Peyer's patch (tissue), 4 donors: ENCODE results near the gene SLC37A3. TPM values are rescaled to one million over a fixed set of nuclear protein-coding genes. Genes with fewer than 3 reads are reported as not detected.

Source experiments
- DNase-seq, 3 donors: peaks; one replicate each; pipeline ENCODE4 v3.0.0-alpha.2; 2017 to 2019
- H3K27ac ChIP-seq, 4 donors: fragments of 200-600 bp; sonication (generic); one replicate each; pipeline ENCODE4 v1.5.1; 2016 to 2019
- H3K27me3 ChIP-seq, 2 donors: fragments of 200-600 bp; sonication (generic); one replicate each; pipeline ENCODE4 v1.5.1; 2019
- H3K36me3 ChIP-seq, 3 donors: fragments of 200-600 bp; sonication (generic); one replicate each; pipeline ENCODE4 v1.5.1; 2016 to 2019
- H3K4me1 ChIP-seq, 4 donors: fragments of 200-600 bp; sonication (generic); one replicate each; pipeline ENCODE4 v1.5.1; 2016 to 2019
- H3K4me3 ChIP-seq, 4 donors: fragments of 200-600 bp; sonication (generic); 1 replicate in 3 of 4; 2 replicates in 1 of 4; pipeline ENCODE4 v1.5.1; 2016 to 2019; ENCODE audit warnings: mild to moderate bottlenecking in 1 of 4
- H3K9me3 ChIP-seq, 4 donors: fragments of 200-600 bp; sonication (generic); one replicate each; pipeline ENCODE4 v1.5.1; 2016 to 2019; ENCODE audit warnings: mild to moderate bottlenecking in 1 of 4
- POLR2A ChIP-seq, 2 donors: fragments of 450-650 bp; IDR thresholded peaks; one replicate each; pipeline ENCODE4 v1.5.1; 2017; ENCODE audit warnings: antibody characterized with exemption in 2 of 2, mild to moderate bottlenecking in 2 of 2, moderate library complexity in 2 of 2
- total RNA-seq, 4 donors: library from RNA; depleted of rRNA; stranded (reverse); fragments of >200 nt; gene quantifications; one replicate each; pipeline ENCODE4 v1.1.0, GENCODE V29; 2016
- TF ChIP-seq, protein P1 (sequence below), 6 experiments: fragments of 450-650 bp in 4 of 6; fragments of 200-600 bp in 2 of 6; sonication (generic) in 1 of 6; IDR thresholded peaks; one replicate each; pipeline ENCODE4 v1.5.1; 2017 to 2019; ENCODE audit warnings: antibody characterized with exemption in 6 of 6, mild to moderate bottlenecking in 3 of 6, moderate library complexity in 1 of 6

The SLC37A3 gene
- total RNA-seq, 4 donors from 2014 or later, result 45.4 to 124 (median 98.9) TPM

DNA sequence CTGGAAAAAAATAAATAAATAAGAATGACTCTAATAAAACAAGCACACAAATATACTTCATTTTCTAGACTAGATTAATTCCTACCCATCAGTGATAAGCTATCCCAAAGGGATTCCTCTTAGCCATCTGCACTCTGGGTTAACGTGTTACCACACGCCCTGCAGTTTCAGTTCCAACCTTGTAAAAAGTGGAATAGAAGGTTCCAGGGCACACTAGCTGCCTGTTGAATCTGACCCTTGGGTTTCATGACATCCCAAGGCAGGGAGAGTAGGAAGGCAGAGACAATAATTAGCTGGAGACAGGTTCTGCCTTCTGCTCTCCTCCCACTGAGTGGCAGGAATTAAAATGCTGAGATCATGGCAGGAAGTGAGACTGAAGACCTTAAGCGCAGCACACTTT is 33.5 kb downstream of the SLC37A3 start:
- DNase-seq, result no peak
- no peak overlapping the region for H3K27ac ChIP-seq
- no peak for TF ChIP-seq POLR2A (IDR thresholded peaks at IDR 0.05)
- TF ChIP-seq, protein P1, sequence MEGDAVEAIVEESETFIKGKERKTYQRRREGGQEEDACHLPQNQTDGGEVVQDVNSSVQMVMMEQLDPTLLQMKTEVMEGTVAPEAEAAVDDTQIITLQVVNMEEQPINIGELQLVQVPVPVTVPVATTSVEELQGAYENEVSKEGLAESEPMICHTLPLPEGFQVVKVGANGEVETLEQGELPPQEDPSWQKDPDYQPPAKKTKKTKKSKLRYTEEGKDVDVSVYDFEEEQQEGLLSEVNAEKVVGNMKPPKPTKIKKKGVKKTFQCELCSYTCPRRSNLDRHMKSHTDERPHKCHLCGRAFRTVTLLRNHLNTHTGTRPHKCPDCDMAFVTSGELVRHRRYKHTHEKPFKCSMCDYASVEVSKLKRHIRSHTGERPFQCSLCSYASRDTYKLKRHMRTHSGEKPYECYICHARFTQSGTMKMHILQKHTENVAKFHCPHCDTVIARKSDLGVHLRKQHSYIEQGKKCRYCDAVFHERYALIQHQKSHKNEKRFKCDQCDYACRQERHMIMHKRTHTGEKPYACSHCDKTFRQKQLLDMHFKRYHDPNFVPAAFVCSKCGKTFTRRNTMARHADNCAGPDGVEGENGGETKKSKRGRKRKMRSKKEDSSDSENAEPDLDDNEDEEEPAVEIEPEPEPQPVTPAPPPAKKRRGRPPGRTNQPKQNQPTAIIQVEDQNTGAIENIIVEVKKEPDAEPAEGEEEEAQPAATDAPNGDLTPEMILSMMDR (IDR thresholded peaks at IDR 0.05), result no peak
- no peaks in the 10 kb centered on the region for H3K9me3 ChIP-seq
- no peaks in the 10 kb centered on the region for H3K4me1 ChIP-seq
- no peaks in the 10 kb centered on the region for H3K27me3 ChIP-seq
- no peak overlapping the region for H3K4me3 ChIP-seq
- H3K36me3 ChIP-seq, result peaks cover 0 to 15% (median 0%) of the 10 kb centered on the region in 3 donors

DNA sequence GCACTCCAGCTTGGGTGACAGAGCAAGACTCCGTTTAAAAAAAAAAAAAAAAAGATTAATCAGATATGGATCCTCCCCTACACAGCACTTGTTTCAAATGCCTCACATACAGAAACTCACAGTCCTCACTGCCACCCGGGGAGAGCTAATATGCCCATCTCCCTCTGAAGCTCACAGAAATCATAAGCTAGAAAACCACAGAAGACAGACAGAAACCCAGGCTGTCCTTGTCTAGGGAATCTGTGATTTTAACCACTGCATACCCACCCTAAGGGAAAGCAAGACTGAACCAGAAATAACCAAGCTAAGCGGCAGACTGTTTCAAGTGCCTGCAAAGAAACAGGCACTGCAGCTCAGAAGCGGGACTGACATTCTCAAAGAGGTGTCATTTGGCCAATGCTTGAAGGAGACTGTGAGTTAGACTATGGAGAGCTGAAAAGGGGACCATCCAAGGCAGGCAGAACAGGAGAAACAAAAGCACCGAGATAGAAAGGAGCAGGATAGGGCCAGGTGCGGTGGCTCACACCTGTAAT is 37.6 kb downstream of the SLC37A3 start:
- H3K4me3 ChIP-seq, result no peak overlapping the region
- peaks cover 0 to 9% (median 0%) of the 10 kb centered on the region in 3 donors for H3K36me3 ChIP-seq
- H3K27me3 ChIP-seq, result no peaks in the 10 kb centered on the region
- no peak for DNase-seq
- no peaks in the 10 kb centered on the region for H3K9me3 ChIP-seq
- TF ChIP-seq, protein P1 (IDR thresholded peaks at IDR 0.05), result no peak
- peaks cover 0 to 3% (median 0%) of the 10 kb centered on the region in 4 donors for H3K4me1 ChIP-seq
- H3K27ac ChIP-seq, result no peak overlapping the region

DNA sequence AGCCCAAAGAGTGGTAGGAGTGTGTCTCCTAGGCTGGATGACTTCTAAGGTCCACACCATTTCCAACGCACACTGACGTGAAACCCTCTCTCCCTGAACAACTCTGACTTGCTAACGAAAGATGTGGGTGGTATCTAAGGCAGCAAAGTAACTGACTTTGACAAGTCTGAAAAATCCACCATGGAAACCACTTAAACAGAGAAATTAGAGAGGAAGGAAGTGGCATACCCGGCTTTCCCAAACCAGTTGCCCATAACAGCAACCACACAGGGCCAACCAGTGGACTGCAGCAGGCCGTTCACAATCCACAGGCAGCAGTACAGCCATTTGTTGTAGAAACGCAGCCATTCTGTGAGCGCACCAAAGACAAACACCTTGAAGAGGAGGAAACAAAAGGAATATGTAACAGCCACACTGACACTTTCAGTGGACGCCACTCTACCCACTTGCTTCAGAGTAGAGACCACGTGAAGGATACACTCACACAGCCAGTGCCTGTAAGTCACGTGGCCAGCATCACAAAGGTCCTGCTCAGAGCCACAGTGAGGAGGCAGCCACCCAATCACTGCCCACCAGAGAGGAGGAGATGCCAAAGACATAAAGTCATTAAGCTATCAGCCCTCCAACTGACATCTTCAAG is 39.8 kb downstream of the SLC37A3 start:
- peaks cover 0 to 18% (median 0%) of the 10 kb centered on the region in 3 donors for H3K36me3 ChIP-seq
- peak overlapping the region in 2 of 4 donors; percentile 24 to 33 for H3K4me3 ChIP-seq
- H3K4me1 ChIP-seq, result peaks cover 0 to 3% (median 0%) of the 10 kb centered on the region in 4 donors
- no peak for TF ChIP-seq POLR2A (IDR thresholded peaks at IDR 0.05)
- TF ChIP-seq, protein P1 (IDR thresholded peaks at IDR 0.05), result no peak
- H3K27ac ChIP-seq, result peak overlapping the region in 2 of 4 donors; percentile 22 to 63
- H3K9me3 ChIP-seq, result no peaks in the 10 kb centered on the region
- H3K27me3 ChIP-seq, result no peaks in the 10 kb centered on the region
- DNase-seq, result peak in 1 of 3 donors; percentile 56

DNA sequence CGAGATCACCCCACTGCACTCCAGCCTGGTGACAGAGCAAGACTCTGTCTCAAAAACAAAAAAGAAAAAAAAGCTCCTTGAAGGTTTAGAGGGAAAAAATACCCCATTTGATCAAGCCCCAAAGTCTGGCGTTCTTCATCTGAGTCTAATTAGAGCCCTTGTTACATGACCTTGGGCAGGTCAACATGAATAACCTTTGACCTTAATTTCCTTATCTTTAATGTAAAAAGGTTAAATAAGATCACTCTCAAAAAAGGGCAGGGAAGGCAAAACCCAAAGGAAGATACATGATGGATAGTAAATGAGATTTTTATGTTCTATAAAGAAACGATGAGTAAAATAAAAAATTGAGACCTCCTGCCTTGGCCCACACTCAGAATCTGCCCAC is 40.3 kb downstream of the SLC37A3 start:
- Histone ChIP-seq H3K36me3 (peaks cover 0 to 21% (median 0%) of the 10 kb centered on the region in 3 donors), H3K9me3 (no peaks in the 10 kb centered on the region)

DNA sequence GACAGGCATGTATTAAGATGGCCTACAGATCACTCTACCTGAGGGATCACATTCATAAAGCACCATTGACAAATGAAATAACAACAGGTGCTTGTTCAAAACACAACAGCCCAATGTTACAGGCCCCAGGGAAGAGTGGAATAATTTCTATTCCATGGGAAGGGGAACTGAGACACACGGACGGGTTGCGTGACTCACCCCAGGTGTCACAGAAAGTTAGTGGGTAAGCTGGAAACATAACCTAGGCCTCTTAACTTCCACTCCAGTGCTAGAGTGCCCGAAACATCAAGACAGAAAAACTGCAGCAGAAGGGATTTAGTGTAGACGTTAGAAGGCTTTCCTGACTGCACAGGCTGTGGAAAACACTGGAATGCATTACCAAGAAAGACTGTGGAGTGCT is 48.3 kb downstream of the SLC37A3 start:
- H3K9me3 ChIP-seq, result no peaks in the 10 kb centered on the region
- DNase-seq, result no peak
- no peaks in the 10 kb centered on the region for H3K27me3 ChIP-seq
- H3K27ac ChIP-seq, result no peak overlapping the region
- TF ChIP-seq, protein P1 (IDR thresholded peaks at IDR 0.05), result no peak
- no peak for TF ChIP-seq POLR2A (IDR thresholded peaks at IDR 0.05)
- no peak overlapping the region for H3K4me3 ChIP-seq
- H3K4me1 ChIP-seq, result no peaks in the 10 kb centered on the region
- peaks cover 0 to 49% (median 0%) of the 10 kb centered on the region in 3 donors for H3K36me3 ChIP-seq

More for the DNA sequence above, 40.3 kb downstream of the SLC37A3 start:
- no peak for TF ChIP-seq POLR2A (IDR thresholded peaks at IDR 0.05)
- TF ChIP-seq, protein P1 (IDR thresholded peaks at IDR 0.05), result no peak
- no peak for DNase-seq
- Histone ChIP-seq H3K27me3 (no peaks in the 10 kb centered on the region), H3K27ac (no peak overlapping the region), H3K4me1 (peaks cover 0 to 3% (median 0%) of the 10 kb centered on the region in 4 donors), H3K4me3 (no peak overlapping the region)
